ENCODE data around the gene IVL.

IVL gene

DNA sequence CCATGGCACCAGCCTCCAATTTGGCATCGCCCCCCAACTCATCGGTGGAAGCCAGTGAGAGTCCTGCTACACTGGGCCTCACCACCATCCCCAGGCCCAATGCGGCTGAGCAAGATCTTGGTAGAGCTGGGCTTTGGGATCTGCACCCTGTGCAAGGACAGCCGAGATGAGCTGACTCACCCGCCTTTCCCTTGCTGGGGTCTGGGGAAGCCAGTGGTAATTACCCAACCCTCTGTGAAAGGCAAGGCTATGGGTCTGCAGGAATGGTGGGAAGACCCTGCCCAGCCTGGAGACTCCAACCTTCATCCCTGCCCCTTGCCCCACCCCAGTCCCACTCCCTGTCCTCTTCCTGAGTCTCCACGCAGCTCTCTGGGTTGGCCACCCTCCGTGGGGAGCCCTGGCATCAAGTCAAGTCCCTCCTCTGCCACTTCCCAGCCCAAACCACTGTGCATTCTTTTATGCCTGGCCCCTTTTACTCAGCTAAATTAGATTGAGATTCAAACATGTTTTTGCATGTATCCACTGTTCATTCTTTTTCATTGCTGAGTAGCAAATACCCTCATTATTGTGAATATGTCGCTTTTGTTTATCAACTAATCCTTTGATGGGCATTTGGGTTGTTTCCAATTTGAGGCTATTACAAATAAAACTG, 21.5 kb upstream of the IVL start:
- no peak for DNase-seq (ENCODE audit: low read depth, low spot score)
- peak overlapping the region; percentile 27 for H3K27ac ChIP-seq

DNA sequence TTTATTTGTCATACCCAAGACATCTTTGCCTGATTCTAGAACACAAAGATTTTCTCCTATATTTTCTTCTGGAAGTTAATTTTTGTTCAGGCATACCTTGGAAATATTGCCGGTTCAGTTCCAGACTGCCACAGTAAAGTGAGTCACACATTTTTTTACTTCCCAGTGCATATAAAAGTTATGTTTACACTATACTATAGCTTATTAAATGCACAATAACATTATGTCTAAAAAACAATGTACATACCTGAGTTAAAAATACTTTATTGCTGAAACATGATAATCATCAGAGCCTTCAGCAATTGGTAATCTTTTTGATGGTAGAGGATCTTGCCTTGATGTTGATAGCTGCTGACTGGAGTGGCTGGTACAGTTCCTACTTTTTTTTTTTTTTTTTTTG, 20.2 kb upstream of the IVL start:
- H3K27ac ChIP-seq, result no peak overlapping the region
- no peak for DNase-seq (ENCODE audit: low read depth, low spot score)

GRCh38 chr1:152899027-152899426, 9.3 kb upstream of the IVL start:
- no peak for DNase-seq (ENCODE audit: low read depth, low spot score)
- H3K27ac ChIP-seq, result no peak overlapping the region

GRCh38 chr1:152899883-152900282, 8.5 kb upstream of the IVL start:
- no peak overlapping the region for H3K27ac ChIP-seq
- DNase-seq (ENCODE audit: low read depth, low spot score), result no peak

DNA sequence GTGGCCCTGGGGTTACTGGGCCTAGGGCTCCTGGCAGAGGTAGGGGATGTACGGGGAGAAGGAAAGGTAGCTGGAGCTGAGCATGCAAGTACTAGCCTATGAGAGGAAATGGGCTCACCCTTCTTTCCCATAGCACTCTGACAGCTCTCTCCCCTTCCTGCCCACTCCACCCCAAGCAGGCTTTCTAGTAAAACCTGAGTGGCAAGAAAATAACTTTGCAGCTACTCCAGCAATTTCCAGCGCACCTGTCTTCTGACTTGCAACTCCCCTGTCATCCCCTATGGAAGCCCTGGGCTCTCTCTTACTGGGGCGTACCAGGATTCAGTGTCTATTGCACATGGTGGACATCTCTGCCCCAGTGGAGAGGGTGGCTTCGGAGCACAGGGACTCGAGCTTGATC, 6.7 kb upstream of the IVL start:
- no peak overlapping the region for H3K27ac ChIP-seq
- DNase-seq (ENCODE audit: low read depth, low spot score), result no peak

GRCh38 chr1:152902636-152903035, 5.7 kb upstream of the IVL start:
- DNase-seq (ENCODE audit: low read depth, low spot score), result no peak
- no peak overlapping the region for H3K27ac ChIP-seq

DNA sequence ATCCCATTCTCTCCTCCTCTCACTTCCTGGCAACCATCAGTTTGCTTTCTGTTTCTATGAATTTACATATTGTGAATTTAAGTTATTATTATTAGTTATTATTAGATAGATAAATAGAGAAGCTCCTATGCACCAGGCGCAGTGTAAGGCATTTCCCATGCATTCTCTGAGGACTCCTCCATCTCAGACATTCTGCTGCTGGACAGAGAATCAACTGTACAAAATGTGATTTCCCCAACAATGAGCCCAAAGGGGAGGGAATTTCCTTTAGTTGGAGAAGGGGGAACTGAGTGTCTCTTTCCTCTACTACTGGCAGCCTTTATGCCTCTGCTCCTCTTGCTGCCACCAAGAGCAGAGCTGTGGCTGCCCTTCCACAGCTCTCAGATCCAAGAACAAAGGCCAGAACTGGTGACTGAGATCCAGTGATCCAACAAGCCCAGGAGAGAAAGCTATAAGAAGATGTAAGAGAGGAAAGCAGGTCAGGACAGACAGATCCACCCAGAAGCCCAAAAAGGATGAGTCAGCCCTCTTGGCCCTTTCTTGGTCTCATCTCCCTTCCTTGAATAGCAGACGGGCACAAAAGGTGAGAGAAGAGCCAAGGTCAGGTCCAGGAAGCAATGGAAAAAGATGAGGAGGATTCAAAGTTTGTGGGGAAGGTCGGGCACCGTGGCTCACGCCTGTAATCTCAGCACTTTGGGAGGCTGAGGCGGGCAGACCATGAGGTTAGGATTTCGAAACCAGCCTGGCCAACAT, 3.5 kb upstream of the IVL start:
- DNase-seq (ENCODE audit: low read depth, low spot score), result no peak
- H3K27ac ChIP-seq, result peak overlapping the region; percentile 96

DNA sequence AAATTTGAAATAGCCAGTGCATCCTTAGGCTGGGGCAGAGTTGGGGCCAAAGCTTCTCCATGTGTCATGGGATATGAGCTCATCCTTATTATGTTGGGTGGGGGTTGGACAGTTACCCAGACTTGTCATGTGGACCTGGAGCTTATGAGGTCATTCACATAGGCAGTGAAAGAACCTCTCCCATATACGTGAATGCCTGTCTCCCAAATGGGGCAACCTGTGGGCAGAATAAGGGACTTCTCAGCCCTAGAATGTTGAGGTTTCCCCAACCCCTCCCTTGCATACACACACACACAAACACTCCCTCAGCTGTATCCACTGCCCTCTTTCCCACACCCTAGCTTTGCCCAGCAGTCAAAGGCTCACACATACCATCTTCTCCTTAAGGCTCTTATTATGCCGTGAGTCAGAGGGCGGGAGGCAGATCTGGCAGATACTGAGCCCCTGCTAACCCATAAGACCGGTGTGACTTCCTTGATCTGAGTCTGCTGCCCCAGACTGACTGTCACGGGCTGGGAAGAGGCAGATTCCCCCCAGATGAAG, 2.3 kb upstream of the IVL start:
- peak; percentile 100 for DNase-seq (ENCODE audit: low read depth, low spot score)
- peak overlapping the region; percentile 96 for H3K27ac ChIP-seq

DNA sequence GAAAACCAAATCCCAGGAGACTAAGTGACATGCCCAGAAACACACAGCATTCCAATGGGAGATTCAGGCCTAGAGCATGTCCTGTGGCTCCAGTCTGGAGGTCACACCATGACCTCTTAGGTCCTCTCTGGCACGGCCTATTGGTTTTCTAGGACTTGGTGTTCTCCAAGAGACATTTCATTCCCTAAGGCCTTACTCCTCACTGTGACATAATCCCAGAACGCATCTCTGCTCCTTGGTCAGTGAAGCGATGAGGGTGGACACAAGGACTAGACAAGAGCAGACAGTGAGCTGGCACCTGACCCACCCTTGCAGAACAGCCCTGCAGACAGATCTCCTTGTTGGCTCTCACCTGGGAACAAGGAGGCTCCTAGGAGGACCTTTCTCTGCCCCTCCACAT, 860 bp downstream of the IVL start:
- peak overlapping the region; percentile 96 for H3K27ac ChIP-seq
- no peak for DNase-seq (ENCODE audit: low read depth, low spot score)

GRCh38 chr1:152912471-152912870, 4.1 kb downstream of the IVL start:
- no peak for DNase-seq (ENCODE audit: low read depth, low spot score)
- H3K27ac ChIP-seq, result peak overlapping the region; percentile 40

- DNase-seq (ENCODE audit: low read depth, low spot score), result no peak
- peak overlapping the region; percentile 40 for H3K27ac ChIP-seq
These were observed 4.6 kb downstream of the IVL start for GRCh38 chr1:152912900-152913299.

DNA sequence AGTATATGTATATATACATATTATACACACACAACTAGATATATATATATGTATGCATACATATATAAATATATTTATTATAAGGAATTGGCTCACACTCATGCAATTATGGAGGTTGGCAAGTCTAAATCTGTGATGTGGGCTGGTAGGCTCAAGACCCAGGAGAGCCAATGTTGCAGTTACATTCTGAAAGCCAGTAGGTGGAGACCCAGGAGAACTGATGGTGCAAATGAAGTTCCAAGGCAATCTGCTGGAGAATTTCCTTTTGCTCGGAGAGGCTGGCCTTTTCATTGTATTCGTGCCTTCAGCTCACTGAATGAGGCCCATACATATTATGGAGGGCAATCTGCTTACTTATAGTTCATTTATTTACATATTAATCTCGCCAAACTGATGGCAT, 9.4 kb downstream of the IVL start:
- no peak overlapping the region for H3K27ac ChIP-seq
- no peak for DNase-seq (ENCODE audit: low read depth, low spot score)

DNA sequence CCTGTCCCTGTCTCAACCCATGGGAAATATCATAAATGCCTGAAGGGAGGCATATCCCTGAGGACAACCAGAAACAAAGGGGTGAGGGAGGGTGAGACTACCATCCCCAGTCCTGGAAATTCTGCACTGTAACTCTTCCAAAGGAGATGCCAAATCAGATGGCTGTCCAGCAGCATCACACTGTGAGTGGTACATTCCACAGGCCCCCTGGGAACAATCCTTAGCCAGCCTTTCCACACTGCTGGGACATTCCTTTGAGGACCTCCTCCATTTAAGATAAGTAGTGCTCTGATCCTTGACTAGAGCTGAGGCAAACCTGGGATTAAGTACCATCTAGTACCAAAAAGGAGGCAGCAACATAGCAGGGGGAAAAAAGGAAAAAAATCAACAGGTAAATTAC, 10.7 kb downstream of the IVL start:
- H3K27ac ChIP-seq, result no peak overlapping the region
- no peak for DNase-seq (ENCODE audit: low read depth, low spot score)

- no peak for DNase-seq (ENCODE audit: low read depth, low spot score)
These were observed 15.8 kb downstream of the IVL start for GRCh38 chr1:152924191-152924590.

GRCh38 chr1:152926091-152926490, 17.7 kb downstream of the IVL start:
- no peak for DNase-seq (ENCODE audit: low read depth, low spot score)
- no peak overlapping the region for H3K27ac ChIP-seq

More at GRCh38 chr1:152924191-152924590, 15.8 kb downstream of the IVL start:
- H3K27ac ChIP-seq, result no peak overlapping the region

DNA sequence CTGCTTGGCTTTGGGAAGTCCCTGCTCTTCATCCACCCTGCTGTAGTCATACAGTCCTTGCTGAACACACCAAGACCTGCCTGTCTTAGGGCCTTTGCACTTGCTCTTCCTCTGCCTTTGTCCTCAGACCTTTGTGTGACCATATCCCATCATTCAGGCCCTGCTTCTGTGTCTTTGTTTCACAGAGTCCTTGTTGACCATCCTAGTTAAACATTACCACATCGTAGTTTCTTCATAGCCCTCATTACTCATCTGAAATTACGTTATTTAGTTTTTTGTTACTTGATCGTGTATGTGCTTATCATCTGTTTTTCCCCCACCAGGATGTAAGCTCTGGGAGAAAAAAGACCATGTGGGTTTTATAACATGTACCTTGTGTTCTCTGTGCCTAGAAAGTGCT, 20.3 kb downstream of the IVL start:
- DNase-seq (ENCODE audit: low read depth, low spot score), result no peak
- peak overlapping the region; percentile 22 for H3K27ac ChIP-seq

GRCh38 chr1:152932170-152932811, 23.9 kb downstream of the IVL start:
- DNase-seq (ENCODE audit: low read depth, low spot score), result peak; percentile 88
- peak overlapping the region; percentile 74 for H3K27ac ChIP-seq

DNA sequence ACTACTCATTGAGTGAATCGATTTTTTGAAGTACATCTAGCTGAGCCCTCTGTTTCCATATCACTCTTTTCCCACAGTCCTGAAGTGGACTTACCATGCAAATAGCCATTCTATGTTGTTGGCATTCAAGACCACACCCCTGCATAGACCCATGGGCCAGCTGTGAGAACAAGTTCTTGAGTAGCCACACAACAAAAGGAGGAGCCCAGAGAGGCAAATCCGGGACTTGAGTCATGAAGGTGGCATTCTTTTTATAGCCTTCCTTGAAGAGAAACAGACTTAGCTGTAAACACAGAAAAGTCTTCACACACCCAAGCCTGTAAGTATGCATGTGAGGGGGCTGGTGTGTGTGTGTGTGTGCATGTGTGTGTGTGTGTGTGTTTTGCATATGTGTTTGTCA, 24.9 kb downstream of the IVL start:
- DNase-seq (ENCODE audit: low read depth, low spot score), result peak; percentile 91
- H3K27ac ChIP-seq, result peak overlapping the region; percentile 74

- DNase-seq (ENCODE audit: low read depth, low spot score), result no peak
- no peak overlapping the region for H3K27ac ChIP-seq
These were observed 32.3 kb downstream of the IVL start for GRCh38 chr1:152940614-152941013.

- H3K27ac ChIP-seq, result peak overlapping the region; percentile 51
- DNase-seq (ENCODE audit: low read depth, low spot score), result no peak
These were observed 32.8 kb downstream of the IVL start for GRCh38 chr1:152941037-152941711.

GRCh38 chr1:152942161-152942560, 33.8 kb downstream of the IVL start:
- no peak overlapping the region for H3K27ac ChIP-seq
- no peak for DNase-seq (ENCODE audit: low read depth, low spot score)

Measured in epithelial cell of prostate (primary cell).